GM21576 (cell line): ENCODE data around the gene PDE4A.
"Not testable (repeated sequence)": the region's sequence is repeated elsewhere in the genome, so short reads cannot be mapped to it uniquely, and the experiment has no call there.

Source experiments
- ATAC-seq: cut with Tn5 transposase; IDR thresholded peaks from one replicate; pipeline ENCODE4 v1.9.1; 2021; ENCODE audit warnings: mild to moderate bottlenecking, moderate library complexity; ENCODE audit not compliant: unreplicated experiment

PDE4A gene

DNA sequence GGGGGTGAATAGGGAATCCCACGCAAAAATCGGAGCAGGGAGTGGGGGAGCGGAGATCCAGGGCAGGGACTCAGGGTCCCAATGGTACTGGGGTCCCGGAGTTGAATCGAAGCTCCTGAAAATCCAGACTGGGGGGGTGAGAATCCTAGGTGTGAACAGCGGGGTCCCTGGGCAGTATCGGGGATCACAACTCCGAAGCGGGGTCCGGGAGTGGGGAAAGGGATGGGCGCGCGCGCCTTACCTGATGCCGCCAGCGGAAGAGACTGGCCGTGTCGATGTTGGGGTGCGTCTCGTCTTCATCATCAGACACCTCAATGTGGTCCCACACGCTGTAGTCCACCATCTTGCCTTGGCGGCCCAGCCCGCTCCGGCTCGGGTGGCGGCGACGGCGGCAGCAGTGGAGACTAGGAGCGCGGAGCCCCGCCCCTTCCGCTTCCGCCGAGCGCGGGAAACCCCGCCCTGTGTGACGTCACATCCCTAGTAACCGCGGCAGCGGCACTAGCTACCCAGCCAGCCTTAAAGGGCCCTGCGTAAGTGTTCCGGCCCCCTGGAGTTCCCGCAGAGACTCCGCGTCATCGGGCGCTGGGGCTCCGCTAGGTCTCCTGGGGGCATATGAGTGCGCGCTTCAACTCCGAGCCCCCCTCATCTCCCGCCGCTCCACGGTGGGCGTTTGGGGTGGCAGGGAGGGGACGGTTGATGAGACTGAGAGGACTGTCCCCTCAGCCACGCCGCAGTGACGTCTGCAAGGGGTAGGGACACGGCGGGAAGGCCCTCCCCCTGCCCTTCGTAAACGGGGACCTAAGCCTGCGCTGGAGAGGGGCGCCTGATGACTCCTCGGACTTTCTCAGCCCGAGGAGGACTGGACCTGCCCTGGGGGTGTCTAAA lies 17.0 kb upstream of the PDE4A start, which contains the start of gene CDC37:
Gene CDC37 (minus strand): TSS at position 406 of the 885 bp plus-strand sequence. CDS start 63 bp downstream, at position 343.
- ATAC-seq = peak; percentile 67

DNA sequence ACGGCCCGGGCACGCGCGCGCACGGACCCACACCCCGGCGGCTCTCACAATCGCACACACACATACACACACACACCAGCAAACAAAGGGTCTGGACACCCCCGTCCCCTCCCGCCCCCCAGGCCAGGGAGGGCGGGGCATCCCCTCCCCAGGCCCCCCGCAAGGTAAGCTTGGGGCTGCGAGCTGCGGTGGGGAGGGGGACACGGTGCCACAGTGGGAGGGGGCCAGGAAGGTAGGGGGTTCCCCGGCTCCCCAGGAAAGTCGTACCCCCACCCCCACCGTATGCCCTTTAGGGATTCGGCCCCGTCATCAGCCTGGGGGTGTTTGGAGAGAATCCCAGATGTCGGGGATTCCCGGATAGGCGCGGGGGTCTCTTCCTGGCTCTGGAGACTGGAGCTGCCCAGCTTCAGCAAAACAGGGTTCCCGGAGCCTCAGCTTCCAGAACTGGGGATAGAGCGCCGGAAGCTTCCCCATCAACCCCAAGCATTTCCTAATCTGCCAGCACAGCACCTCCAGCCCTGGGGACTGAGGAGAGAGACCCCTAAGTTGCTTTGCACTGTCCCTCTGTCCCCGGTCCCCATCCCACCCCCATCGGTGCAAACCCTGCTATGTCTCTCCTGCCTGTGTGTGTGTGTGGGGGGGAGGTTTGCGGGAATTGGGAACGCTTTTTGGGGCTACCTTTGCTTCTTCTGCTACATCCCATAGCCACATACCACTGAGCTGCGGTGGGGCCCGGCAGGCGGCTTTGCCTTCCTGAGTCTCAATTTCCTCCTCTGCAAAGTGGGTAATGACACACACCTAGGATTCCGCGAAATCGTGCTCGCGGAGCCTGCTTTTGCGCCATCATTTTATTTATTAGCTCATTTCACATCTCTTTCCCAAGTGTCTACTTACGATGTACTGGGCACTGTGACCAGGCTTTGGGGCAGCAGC lies 15.2 kb upstream of the PDE4A start:
- ATAC-seq = no peak

GRCh38 chr19:10406191-10406590 lies 14.1 kb upstream of the PDE4A start:
- ATAC-seq = no peak

DNA sequence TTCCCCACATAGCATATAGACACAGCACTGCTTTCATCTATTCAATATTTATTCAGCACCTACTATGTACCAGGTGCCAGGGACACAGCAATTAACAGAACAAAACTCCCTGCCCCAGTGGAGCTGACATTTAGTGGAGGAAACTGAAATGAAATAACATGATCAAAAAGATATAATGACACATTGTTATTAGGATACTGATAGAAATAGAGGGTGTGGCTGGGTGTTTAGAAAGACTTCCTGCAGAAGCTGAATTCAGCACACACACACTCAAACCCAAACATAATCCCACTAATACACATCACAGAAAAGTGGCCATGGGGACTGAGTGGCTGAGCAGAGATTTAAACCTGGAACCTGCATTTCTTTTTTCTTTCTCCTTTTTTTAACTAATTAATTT lies 13.2 kb upstream of the PDE4A start:
- ATAC-seq = no peak

DNA sequence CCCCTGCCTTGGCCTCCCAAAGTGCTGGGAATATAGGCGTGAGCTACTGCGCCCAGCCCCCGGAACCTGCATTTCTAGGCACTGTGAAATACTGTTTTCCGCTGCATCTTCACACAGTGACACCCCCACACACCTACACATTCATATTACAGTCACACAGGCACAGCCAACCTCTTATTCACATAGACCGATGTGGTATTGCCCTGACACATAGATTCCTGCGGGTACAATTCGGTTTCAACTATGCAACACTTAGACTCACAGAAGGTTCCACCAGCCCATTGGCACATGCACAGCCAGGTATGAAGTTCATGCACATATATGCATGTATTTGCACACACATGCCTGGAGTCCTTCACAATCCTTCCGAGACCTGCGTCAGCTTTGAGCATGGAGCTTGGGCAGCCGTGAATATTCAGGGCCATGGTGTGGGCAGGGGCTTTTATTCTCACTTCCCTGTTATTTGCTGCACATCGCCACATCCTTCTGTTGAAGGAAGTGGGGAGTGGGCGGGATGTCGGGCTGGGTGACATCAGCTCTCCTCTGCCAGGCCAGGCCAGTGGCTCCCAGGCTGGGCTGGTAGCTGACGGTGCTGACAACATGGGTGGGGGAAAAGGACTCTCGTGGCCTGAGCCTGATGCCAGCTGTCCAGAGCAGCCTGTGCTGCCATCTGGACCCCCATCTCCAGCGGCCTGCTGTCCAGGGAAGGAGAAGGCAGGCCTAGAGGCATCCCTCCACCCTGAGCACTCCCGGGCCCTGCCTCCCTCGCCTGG lies 11.6 kb upstream of the PDE4A start:
- ATAC-seq = no peak

DNA sequence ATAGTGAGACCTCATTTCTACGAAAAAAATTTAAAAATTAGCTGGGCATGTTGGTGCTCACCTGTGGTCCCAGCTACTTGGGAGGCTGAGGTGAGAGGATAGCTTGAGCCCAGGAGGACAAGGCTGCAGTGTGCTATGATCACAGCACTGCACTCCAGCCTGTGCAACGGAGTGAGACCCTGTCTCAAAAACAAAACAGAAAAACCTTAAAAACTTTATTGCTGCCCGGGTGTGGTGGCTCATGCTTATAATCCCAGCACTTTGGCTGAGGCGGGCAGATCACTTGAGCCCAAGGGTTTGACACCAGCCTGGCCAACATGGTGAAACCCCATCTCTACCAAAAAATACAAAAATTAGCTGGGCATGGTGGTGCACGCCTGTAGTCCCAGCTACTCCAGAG lies 9.1 kb upstream of the PDE4A start:
- not testable (repeated sequence) for ATAC-seq

DNA sequence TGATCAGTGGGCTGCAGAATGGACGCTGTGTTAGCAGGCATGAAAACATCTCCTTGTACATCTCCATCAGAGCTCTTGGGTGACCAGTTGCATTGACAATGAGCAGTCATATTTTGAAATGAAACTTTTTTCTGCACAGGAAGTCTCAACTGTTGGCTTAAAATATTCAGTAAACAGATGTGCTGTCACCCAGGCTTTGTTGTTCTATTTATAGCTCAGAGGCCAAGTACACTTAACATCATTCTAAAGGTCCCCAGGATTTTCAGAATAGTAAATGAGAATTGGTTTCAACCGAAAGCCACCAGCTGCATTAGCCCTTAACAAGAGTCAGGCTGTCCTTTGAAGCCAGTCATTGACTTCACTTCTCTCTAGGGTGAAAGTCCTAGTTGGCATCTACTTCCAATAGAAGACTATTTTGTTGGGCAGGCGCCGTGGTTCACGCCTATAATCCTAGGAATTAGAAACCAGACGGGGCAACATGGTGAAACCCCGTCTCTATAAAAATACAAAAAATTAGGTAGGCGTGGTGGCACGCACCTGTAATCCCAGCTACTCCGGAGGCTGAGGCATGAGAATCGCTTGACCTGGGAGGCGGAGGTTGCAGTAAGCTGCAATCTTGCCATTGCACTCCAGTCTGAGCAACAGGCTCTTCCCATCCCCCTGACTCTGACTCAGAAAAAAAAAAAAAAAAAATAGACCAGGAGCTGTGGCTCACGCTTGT lies 7.9 kb upstream of the PDE4A start:
- peak; percentile 46 for ATAC-seq

GRCh38 chr19:10416083-10416379 lies 4.3 kb upstream of the PDE4A start:
- no peak for ATAC-seq

DNA sequence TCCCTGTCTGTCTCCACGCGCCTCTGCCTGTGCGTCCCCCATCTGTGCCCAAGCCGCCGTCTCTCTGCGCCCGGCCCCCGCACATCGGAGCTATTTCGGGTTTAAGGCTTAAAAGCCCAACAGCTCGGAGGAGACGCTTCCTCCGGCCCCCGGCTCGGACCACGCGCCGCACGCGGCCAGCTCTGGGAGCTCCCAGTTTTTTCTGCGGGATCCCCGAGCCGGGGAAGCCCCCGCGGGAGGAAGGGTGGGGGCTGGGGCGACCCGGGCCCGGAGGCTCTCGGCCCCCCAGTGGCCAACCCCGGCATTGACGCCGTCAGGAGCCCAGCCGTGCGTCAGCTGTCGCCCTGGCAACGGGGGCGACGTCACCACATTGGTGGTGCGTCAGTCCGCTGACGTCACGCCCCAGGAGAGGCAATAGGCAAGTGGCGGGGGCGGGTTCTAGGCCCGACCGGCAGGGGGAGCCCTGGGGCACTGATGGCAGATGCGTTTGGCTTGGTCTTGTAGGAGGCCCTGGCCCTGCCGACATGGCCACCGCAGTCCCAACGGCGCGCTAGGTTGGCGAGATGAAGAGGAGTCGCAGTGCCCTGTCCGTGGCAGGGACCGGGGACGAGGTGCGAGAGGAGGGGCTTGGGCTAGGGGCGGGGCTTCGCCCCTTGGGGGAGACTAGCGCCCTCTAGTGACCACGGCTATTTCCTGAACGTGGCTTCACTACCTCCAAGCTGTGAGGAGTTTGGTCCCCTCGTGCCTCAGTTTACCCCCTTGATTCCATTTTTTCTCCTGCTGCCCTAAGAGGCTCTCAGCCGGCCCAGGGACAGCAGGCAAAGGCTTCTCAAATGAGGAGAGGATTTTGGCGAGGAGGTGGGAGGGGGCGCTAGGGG lies 3.7 kb upstream of the PDE4A start:
- peak; percentile 52 for ATAC-seq

GRCh38 chr19:10417541-10418234 lies 2.6 kb upstream of the PDE4A start:
- ATAC-seq = no peak

DNA sequence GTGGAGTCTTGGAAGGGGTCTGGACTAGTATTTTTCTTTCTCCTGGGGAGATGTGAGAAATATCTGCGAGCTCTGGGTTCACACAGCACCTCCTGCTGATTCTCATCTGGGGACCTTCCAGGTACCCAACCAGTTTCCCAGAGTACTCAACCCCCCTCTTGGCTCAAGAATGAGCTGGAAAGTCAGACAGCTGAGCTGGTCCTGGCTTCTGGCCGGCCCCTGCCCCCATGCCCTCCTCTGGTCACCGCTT lies 2.2 kb upstream of the PDE4A start:
- ATAC-seq = no peak

DNA sequence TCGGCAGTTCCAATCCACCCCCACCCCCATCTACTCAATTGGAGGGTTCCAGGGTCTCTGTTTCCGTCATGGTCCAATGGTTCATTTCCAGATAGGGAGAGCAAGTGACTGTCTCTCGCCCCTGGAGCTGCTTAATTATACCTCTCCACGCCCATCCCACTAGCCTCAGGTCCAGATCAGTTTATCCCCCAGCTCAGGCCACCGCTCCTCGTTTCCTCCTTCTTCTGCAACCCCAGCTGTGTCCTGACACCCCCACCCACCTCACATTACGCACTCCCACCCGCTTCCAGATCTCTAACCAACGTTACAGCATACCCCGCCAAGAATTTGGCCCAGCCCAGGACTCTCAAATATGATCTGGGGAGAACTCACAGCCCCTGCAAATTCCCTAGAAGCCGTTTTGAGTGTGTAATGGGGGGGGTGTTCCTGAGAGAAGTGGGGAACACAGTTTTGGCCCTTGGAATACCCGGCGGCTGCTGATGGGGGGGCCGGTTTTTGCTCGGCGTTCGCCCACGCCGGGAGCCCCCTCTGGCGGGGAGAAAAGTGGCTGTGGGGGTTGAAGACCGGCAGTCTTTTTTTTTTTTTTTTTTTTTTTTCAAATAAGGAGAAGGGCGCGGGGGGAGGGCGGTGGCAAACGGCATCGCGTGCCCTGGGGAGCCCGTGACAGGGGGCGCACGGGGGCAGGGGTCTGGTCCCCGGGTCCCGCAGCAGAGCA lies 1.7 kb upstream of the PDE4A start:
- no peak for ATAC-seq

DNA sequence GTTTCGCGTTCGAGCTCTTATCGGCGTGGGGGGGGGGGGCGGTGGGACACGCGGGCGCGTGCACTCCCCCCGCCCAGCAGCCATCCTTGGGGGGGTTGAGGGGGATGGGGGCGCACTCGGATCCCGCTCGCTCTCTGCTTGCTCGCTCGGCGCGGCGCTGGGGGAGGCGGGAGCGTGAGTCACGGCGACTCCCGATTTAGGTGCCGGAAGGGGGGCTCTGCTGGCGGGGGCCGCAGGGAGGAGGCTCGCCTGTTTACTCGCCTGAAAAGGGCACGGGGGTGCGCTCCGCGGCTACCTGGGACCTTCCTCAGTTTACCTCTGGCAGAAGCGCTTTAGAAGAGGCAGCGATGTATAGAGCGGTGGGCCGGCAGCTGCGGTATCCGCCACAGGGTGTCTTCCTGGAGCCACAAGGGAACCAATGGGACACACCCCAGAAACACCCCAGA lies 1.1 kb upstream of the PDE4A start:
- ATAC-seq = no peak

GRCh38 chr19:10419646-10420443 lies 493 bp upstream of the PDE4A start:
- no peak for ATAC-seq

DNA sequence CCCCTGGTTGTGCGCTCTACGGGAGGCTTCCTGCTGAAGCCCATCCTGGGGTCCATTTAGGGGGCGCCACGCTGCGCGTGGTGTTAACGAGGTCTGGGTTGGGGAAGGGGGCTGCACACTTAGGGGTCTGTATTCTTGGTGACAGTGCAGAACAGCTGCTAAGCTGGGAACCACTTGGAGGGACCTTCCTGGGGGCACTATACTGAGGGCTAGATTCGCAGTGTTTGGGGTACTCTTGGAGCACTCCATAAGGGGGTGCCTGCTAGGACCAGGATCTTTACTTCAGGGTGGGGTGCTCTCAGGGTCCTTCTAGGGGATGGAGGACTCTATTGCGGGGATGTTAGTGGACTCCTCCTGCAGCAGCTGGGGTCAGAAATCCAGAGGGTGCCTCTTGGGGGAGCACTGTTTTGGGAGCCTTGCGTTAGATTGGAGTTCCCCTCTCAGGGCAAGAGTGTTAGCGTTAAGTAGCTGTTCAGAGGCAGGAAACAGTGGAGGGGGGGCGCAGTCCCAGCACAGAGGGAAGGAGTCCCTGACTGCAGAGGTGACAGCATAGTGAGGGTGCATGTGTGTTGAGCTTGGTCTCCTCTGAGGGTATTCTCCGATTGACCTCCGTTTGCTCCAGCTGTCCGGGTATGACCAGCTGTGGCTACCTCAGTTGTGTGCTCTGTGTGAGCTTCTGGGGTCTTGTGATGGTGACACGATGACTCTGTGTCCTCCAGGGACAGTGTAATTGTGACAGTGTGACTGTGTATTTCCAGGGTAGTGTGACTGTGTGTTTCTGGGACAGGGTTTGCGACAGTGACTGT lies 1.1 kb downstream of the PDE4A start:
- ATAC-seq = no peak

- no peak for ATAC-seq
These were observed 1.7 kb downstream of the PDE4A start for GRCh38 chr19:10422046-10422461.

DNA sequence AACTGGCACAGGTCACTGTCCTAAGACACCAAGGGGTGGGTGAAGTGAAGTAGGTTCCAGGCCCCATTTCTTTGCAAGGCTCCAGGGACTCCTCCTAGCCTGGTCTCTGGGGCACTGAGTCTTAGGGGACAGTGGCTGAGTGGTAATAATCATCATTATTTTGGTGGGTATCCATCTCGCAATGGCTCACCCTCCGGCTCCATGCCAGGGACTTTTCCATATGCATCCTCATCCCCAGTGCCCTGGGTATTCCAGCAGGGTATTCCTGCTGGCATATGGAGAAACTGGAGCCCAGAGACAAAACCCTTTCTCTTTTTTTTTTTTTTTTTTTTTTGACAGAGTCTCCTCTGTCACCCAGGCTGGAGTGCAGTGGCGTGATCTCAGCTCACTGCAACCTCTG lies 2.5 kb downstream of the PDE4A start:
- no peak for ATAC-seq
